ENCODE data around the gene ENG. TPM values are rescaled to one million over a fixed set of nuclear protein-coding genes. Genes with fewer than 3 reads are reported as not detected.

ENG gene
- total RNA-seq, 1 experiment from 2014 or later: 0.18 TPM

DNA sequence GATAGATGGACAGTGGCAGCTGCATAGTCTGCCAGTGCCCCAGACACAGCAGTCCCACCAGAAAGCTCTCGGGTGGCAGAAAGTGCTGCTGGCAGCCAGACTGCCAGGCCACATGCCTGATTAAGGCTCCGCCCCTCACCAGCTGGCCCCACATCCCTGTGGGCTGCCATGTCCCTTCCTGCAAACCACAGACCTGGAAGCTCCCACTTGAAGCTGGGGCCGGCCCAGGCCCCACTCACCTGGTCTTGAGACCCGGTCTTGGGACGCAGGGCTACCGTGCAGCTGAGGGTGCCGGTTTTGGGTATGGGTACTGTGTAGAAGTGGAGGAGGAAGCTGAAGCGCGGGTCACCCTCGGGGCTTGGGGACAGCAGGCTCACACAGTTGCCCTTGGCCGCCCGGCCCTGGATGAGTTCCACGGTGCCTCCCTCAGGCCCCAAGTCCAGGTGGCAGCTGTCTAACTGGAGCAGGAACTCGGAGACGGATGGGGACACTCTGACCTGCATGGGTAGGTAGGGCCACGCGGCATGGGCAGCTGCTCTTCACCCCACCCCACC lies 36.5 kb downstream of the ENG start:
- Mint-ChIP-seq H3K4me3 (ENCODE audit: unreplicated experiment) (no peak overlapping the region), H3K9me3 (ENCODE audit: unreplicated experiment) (no peaks in the 10 kb centered on the region), H3K36me3 (ENCODE audit: insufficient read depth, unreplicated experiment) (peaks cover 8% of the 10 kb centered on the region), H3K27me3 (ENCODE audit: insufficient read depth, unreplicated experiment) (no peaks in the 10 kb centered on the region), H3K4me1 (ENCODE audit: low read depth, unreplicated experiment) (no peaks in the 10 kb centered on the region), H3K27ac (ENCODE audit: unreplicated experiment) (no peak overlapping the region)
- intact Hi-C loops (cut with micrococcal nuclease; ENCODE audit: unreplicated experiment): no loop called here
- Histone ChIP-seq H3K4me3 (ENCODE audit: low read depth, low read length) (no peak overlapping the region), H3K36me3 (ENCODE audit: control insufficient read depth, insufficient read depth, low read length) (peaks cover 1% of the 10 kb centered on the region; the same call in 1 of the 2 replicates), H3K9me3 (no peaks in the 10 kb centered on the region), H3K4me1 (no peaks in the 10 kb centered on the region), H3K27me3 (replicated peaks; ENCODE audit: control insufficient read depth, insufficient read depth, low read length) (no peaks in the 10 kb centered on the region)
- BruUV-seq (replicated peaks): no TSS peak
- POLR2A ChIA-PET: no interaction called here
- CTCF ChIA-PET: interaction anchor here (0.5 to 0.6 kb wide), 2 partner anchors 52 to 463 kb away, joined by 6 to 7 read pairs; no protein-coding TSS in a partner anchor
- TF ChIP-seq, protein P1, sequence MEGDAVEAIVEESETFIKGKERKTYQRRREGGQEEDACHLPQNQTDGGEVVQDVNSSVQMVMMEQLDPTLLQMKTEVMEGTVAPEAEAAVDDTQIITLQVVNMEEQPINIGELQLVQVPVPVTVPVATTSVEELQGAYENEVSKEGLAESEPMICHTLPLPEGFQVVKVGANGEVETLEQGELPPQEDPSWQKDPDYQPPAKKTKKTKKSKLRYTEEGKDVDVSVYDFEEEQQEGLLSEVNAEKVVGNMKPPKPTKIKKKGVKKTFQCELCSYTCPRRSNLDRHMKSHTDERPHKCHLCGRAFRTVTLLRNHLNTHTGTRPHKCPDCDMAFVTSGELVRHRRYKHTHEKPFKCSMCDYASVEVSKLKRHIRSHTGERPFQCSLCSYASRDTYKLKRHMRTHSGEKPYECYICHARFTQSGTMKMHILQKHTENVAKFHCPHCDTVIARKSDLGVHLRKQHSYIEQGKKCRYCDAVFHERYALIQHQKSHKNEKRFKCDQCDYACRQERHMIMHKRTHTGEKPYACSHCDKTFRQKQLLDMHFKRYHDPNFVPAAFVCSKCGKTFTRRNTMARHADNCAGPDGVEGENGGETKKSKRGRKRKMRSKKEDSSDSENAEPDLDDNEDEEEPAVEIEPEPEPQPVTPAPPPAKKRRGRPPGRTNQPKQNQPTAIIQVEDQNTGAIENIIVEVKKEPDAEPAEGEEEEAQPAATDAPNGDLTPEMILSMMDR (IDR thresholded peaks at IDR 0.05; ENCODE audit: insufficient read depth in 1 of 2, low read depth in 1 of 2, low read length in 1 of 2, severe bottlenecking in 1 of 2, unreplicated experiment in 1 of 2): no peak
- no peak for DNase-seq

DNA sequence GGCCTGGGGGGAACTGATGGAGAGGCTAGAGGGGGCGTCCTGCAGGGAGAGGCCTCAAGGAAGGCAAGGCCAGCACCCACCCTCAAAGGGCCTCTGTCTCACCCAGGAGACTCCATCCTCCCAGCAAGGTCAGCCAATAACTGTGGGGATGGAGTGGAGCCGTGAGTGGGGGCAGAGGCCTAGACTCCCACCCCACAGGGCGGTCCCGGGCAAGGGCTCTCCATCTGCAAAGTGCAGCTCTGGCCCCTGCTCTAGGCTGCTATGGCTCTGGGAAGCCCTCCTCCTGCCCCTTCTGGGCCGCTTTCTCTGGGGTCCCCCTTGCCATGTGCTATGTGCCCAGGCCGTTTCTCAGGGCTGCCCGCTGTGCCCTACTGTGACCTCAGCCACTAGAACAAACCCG lies 37.7 kb downstream of the ENG start:
- CTCF ChIA-PET: no interaction called here
- Histone ChIP-seq H3K4me3 (ENCODE audit: low read depth, low read length) (no peak overlapping the region), H3K36me3 (ENCODE audit: control insufficient read depth, insufficient read depth, low read length) (peaks cover 1% of the 10 kb centered on the region; the same call in 1 of the 2 replicates), H3K27me3 (replicated peaks; ENCODE audit: control insufficient read depth, insufficient read depth, low read length) (no peaks in the 10 kb centered on the region), H3K4me1 (no peaks in the 10 kb centered on the region), H3K9me3 (no peaks in the 10 kb centered on the region)
- intact Hi-C loops (cut with micrococcal nuclease; ENCODE audit: unreplicated experiment): no loop called here
- no TSS peak for BruUV-seq (replicated peaks)
- no peaks in the 10 kb centered on the region for H3K27me3 Mint-ChIP-seq (ENCODE audit: insufficient read depth, unreplicated experiment)
- H3K4me3 Mint-ChIP-seq (ENCODE audit: unreplicated experiment): no peak overlapping the region
- no peaks in the 10 kb centered on the region for H3K4me1 Mint-ChIP-seq (ENCODE audit: low read depth, unreplicated experiment)
- DNase-seq: no peak
- H3K27ac Mint-ChIP-seq (ENCODE audit: unreplicated experiment): no peak overlapping the region
- no peaks in the 10 kb centered on the region for H3K9me3 Mint-ChIP-seq (ENCODE audit: unreplicated experiment)
- TF ChIP-seq, protein P1 (IDR thresholded peaks at IDR 0.05; ENCODE audit: insufficient read depth in 1 of 2, low read depth in 1 of 2, low read length in 1 of 2, severe bottlenecking in 1 of 2, unreplicated experiment in 1 of 2): no peak
- peaks cover 19% of the 10 kb centered on the region for H3K36me3 Mint-ChIP-seq (ENCODE audit: insufficient read depth, unreplicated experiment)
- POLR2A ChIA-PET: no interaction called here

DNA sequence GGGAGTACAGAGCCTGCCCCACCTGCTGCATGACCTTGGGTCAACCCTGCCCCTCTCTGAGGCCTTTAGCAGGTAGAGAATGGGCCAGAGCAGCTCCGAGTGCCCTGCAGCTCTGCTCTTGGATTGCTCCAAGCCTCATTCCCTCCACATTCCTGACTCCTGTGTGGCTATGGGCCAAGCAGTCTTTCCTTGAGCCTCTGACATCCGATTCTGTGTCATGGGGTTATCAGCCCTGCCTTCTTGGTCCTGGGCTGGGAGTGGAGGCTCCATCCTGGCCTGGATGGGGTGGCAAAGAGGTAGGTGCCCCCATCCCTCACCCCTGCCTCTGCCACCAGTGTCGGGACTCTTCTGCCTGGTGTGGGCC lies 38.1 kb downstream of the ENG start:
- no peaks in the 10 kb centered on the region for H3K9me3 Mint-ChIP-seq (ENCODE audit: unreplicated experiment)
- DNase-seq: no peak
- H3K4me1 ChIP-seq: no peaks in the 10 kb centered on the region
- TF ChIP-seq, protein P1 (IDR thresholded peaks at IDR 0.05; ENCODE audit: insufficient read depth in 1 of 2, low read depth in 1 of 2, low read length in 1 of 2, severe bottlenecking in 1 of 2, unreplicated experiment in 1 of 2): no peak
- POLR2A ChIA-PET: no interaction called here
- H3K4me3 ChIP-seq (ENCODE audit: low read depth, low read length): no peak overlapping the region
- no peak overlapping the region for H3K27ac Mint-ChIP-seq (ENCODE audit: unreplicated experiment)
- H3K4me3 Mint-ChIP-seq (ENCODE audit: unreplicated experiment): no peak overlapping the region
- H3K36me3 Mint-ChIP-seq (ENCODE audit: insufficient read depth, unreplicated experiment): peaks cover 23% of the 10 kb centered on the region
- CTCF ChIA-PET: no interaction called here
- H3K9me3 ChIP-seq: no peaks in the 10 kb centered on the region
- no peaks in the 10 kb centered on the region for H3K4me1 Mint-ChIP-seq (ENCODE audit: low read depth, unreplicated experiment)
- intact Hi-C loops (cut with micrococcal nuclease; ENCODE audit: unreplicated experiment): no loop called here
- H3K27me3 ChIP-seq (replicated peaks; ENCODE audit: control insufficient read depth, insufficient read depth, low read length): no peaks in the 10 kb centered on the region
- no TSS peak for BruUV-seq (replicated peaks)
- no peaks in the 10 kb centered on the region for H3K27me3 Mint-ChIP-seq (ENCODE audit: insufficient read depth, unreplicated experiment)
- peaks cover 1% of the 10 kb centered on the region; the same call in 1 of the 2 replicates for H3K36me3 ChIP-seq (ENCODE audit: control insufficient read depth, insufficient read depth, low read length)

All from Caco-2 (cell line).